GM23338 (cell line): Measurements from ENCODE around the gene ACBD4. TPM values are rescaled to one million over a fixed set of nuclear protein-coding genes. Genes with fewer than 3 reads are reported as not detected.

Experiments
- ATAC-seq: fragments of 200-7000 bp; cut with Tn5 transposase; 3 replicates; pipeline ENCODE4 v1.9.1; 2020
- DNase-seq: peaks from one replicate; pipeline ENCODE4 v3.0.0-alpha.2; 2015; ENCODE audit warnings: low spot score
- H2AFZ ChIP-seq: fragments of 200-600 bp; sonication (generic); 2 replicates; pipeline ENCODE4 v1.8.0; 2016; ENCODE audit warnings: antibody characterized with exemption, mild to moderate bottlenecking, moderate library complexity
- H3F3A ChIP-seq: fragments of 200-600 bp; sonication (generic); replicated peaks from 2 replicates; pipeline ENCODE4 v1.8.0; 2017; ENCODE audit warnings: antibody characterized with exemption, mixed run types, low read depth
- H3K27ac ChIP-seq: fragments of 200-600 bp; sonication (generic); 2 replicates; pipeline ENCODE4 v1.6.1; 2016; ENCODE audit warnings: low read depth
- H3K27me3 ChIP-seq: fragments of 200-600 bp; sonication (generic); 2 replicates; pipeline ENCODE4 v1.8.0; 2016; ENCODE audit warnings: mild to moderate bottlenecking, mixed run types, moderate library complexity; ENCODE audit not compliant: insufficient read depth
- H3K36me3 ChIP-seq: fragments of 200-600 bp; sonication (generic); 2 replicates; pipeline ENCODE4 v1.8.0; 2016; ENCODE audit warnings: mild to moderate bottlenecking; ENCODE audit not compliant: insufficient read depth
- H3K4me1 ChIP-seq: fragments of 200-600 bp; sonication (generic); 2 replicates; pipeline ENCODE4 v1.8.0; 2016; ENCODE audit warnings: mild to moderate bottlenecking, moderate library complexity; ENCODE audit not compliant: insufficient read depth
- H3K4me2 ChIP-seq: fragments of 200-600 bp; sonication (generic); 2 replicates; pipeline ENCODE4 v1.7.1; 2017; ENCODE audit warnings: mixed run types
- H3K4me3 ChIP-seq: fragments of 200-600 bp; sonication (generic); 2 replicates; pipeline ENCODE4 v1.6.1; 2016; ENCODE audit warnings: mixed run types
- H3K79me2 ChIP-seq: fragments of 200-600 bp; sonication (generic); replicated peaks from 2 replicates; pipeline ENCODE4 v1.8.0; 2017; ENCODE audit warnings: mild to moderate bottlenecking; ENCODE audit not compliant: insufficient read depth
- H3K9me2 ChIP-seq: fragments of 200-600 bp; sonication (generic); 2 replicates; pipeline ENCODE4 v1.8.0; 2017; ENCODE audit not compliant: insufficient read depth
- H4K20me1 ChIP-seq: fragments of 200-600 bp; sonication (generic); replicated peaks from 2 replicates; pipeline ENCODE4 v1.8.0; 2017; ENCODE audit warnings: mild to moderate bottlenecking; ENCODE audit not compliant: insufficient read depth
- H3K27ac Mint-ChIP-seq: 2 replicates; pipeline ENCODE4 v1.8.0; 2020; ENCODE audit warnings: inconsistent platforms, mild to moderate bottlenecking, moderate library complexity, mixed read lengths
- H3K27me3 Mint-ChIP-seq: 3 replicates; pipeline ENCODE4 v1.8.0; 2022; ENCODE audit warnings: low read depth, mild to moderate bottlenecking, moderate library complexity, mixed read lengths, inconsistent platforms; ENCODE audit not compliant: insufficient read depth, poor library complexity
- H3K36me3 Mint-ChIP-seq: 3 replicates; pipeline ENCODE4 v1.8.0; 2021; ENCODE audit warnings: low read depth, mild to moderate bottlenecking, inconsistent platforms, moderate library complexity, mixed read lengths
- H3K4me1 Mint-ChIP-seq: 3 replicates; pipeline ENCODE4 v1.8.0; 2020; ENCODE audit warnings: mild to moderate bottlenecking, inconsistent platforms, mixed read lengths
- H3K4me3 Mint-ChIP-seq: 3 replicates; pipeline ENCODE4 v1.8.0; 2021; ENCODE audit warnings: moderate library complexity, mild to moderate bottlenecking, inconsistent platforms, mixed read lengths
- H3K9me3 Mint-ChIP-seq: 3 replicates; pipeline ENCODE4 v1.8.0; 2020; ENCODE audit warnings: moderate library complexity, mild to moderate bottlenecking, inconsistent platforms, mixed read lengths
- CREB1 ChIP-seq: fragments of 250-450 bp; sonication (Bioruptor Pico); IDR thresholded peaks from 2 replicates; pipeline ENCODE4 v1.5.0; 2020; ENCODE audit warnings: low read depth, mild to moderate bottlenecking, moderate library complexity
- EZH2 ChIP-seq: fragments of 200-600 bp; sonication (generic); IDR thresholded peaks from one replicate; pipeline ENCODE4 v1.8.0; 2017; ENCODE audit warnings: antibody characterized with exemption, mild to moderate bottlenecking, low read depth; ENCODE audit not compliant: unreplicated experiment
- JUNB ChIP-seq: IDR thresholded peaks from one replicate; pipeline ENCODE4 v1.6.1; 2016; ENCODE audit warnings: antibody characterized with exemption; ENCODE audit not compliant: unreplicated experiment
- NANOG ChIP-seq: IDR thresholded peaks from 2 replicates; pipeline ENCODE4 v1.6.1; 2016; ENCODE audit warnings: antibody characterized with exemption, borderline replicate concordance
- POLR2AphosphoS5 ChIP-seq: IDR thresholded peaks from 2 replicates; pipeline ENCODE4 v1.6.1; 2016; ENCODE audit warnings: antibody characterized with exemption, low read depth
- ZNF114 ChIP-seq: fragments of 250-450 bp; sonication (Bioruptor Pico); IDR thresholded peaks from 2 replicates; pipeline ENCODE4 v1.5.0; 2020; ENCODE audit warnings: mild to moderate bottlenecking, moderate library complexity
- polyA plus RNA-seq: library from polyadenylated mRNA; unstranded; fragments of >200 nt; fragmentation: Nextera tagmentation; extraction: Ambion mirVana; gene quantifications from 2 replicates; pipeline ENCODE4 v1.2.1, GENCODE V29; 2016
- total RNA-seq: library from RNA; depleted of rRNA; stranded (reverse); fragments of >200 nt; shearing (Covaris generic); gene quantifications from 2 replicates; pipeline ENCODE4 v1.2.3, GENCODE V29; 2014
- TF ChIP-seq, protein P1 (sequence below): IDR thresholded peaks from one replicate; pipeline ENCODE4 v1.6.1; 2018; ENCODE audit warnings: antibody characterized with exemption; ENCODE audit not compliant: unreplicated experiment
- TF ChIP-seq, protein P2 (sequence below): fragments of 250-450 bp; sonication (Bioruptor Pico); IDR thresholded peaks from 2 replicates; pipeline ENCODE4 v1.5.0; 2020; ENCODE audit warnings: mild to moderate bottlenecking, moderate library complexity

The ACBD4 gene
- total and polyA plus RNA-seq, 2 experiments from 2014 or later, result 4.5 to 6.7 TPM

DNA sequence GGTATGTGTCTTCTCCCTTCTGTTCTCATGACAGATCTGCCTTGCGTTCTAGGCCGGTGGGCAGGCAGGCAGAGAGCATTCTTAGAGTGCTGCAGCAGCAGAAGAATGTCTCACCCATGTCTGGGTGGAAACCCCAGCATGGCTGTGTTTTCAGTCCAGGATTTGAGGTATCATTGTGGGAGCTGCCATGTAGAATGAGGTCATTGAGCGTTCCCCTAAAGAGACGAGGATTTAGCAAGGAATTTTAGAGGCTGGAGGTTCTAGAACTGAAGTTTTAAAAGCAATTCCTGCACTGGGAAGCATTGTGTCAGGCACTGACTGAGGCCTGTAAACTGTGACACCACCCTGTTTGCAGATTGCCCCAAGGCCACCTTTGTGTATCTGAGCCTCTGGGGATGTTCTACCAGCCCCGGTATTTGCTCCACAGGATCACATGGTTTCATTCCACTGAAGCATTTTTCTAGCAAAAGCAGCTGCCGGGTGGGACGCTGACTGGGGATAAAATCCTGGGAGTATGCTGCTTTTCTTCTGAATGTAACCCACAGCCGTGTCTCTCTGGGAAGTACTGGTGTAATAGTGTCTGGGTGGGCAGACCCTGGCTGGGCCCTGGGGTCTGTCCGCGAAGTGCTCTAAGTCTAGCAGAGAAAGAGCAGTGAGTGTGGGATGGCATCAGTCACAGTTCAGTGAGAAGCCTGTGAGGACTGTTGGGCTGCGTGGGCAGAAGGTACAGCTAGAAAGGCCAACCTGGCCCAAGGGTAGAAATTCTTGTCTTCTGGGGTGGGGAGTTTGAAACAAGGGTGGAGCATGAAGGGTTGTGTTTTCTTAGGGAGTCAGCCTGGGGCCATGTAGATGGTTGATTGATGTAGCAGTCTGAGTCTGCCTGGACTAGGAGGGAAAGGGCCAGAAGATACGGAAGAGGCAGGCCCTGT lies 33.3 kb upstream of the ACBD4 start:
- Mint-ChIP-seq H3K9me3 (no peaks in the 10 kb centered on the region; the same call in 2 of the 3 replicates), H3K4me1 (peaks cover 6% of the 10 kb centered on the region), H3K27ac (0 out of 2 replicates have a peak overlapping the region, but pooled peaks have one; percentile 52), H3K36me3 (peaks cover 85% of the 10 kb centered on the region), H3K27me3 (peaks cover 15% of the 10 kb centered on the region), H3K4me3 (no peak overlapping the region)
- DNase-seq, result no peak
- no peak for TF ChIP-seq JUNB
- peaks cover 59% of the 10 kb centered on the region for H3K36me3 ChIP-seq
- no peak overlapping the region for H2AFZ ChIP-seq
- no peak overlapping the region for H3K4me3 ChIP-seq
- peaks cover 19% of the 10 kb centered on the region for H4K20me1 ChIP-seq
- ATAC-seq, result no peak
- no peaks in the 10 kb centered on the region for H3K4me1 ChIP-seq
- H3K27ac ChIP-seq, result no peak overlapping the region
- H3K79me2 ChIP-seq, result no peaks in the 10 kb centered on the region
- no peaks in the 10 kb centered on the region for H3K9me2 ChIP-seq
- H3F3A ChIP-seq, result peaks cover 15% of the 10 kb centered on the region
- H3K27me3 ChIP-seq, result no peaks in the 10 kb centered on the region
- H3K4me2 ChIP-seq, result no peak overlapping the region

DNA sequence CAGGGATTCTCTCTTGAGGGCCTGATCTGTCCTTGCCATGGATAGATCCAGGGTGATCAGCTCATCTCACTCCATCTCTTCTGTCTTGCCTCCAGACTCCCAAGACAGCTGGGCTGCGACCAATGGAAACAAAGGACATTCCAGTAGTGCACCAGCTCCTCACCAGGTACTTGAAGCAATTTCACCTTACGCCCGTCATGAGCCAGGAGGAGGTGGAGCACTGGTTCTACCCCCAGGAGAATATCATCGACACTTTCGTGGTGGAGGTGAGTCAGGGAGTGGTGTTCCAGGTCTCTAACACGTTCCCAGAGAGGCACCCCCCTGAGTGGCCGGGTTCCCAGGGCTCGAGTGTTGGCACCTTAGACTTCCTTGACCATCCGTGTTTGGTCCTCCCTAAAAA lies 32.6 kb upstream of the ACBD4 start:
- Mint-ChIP-seq H3K27me3 (peaks cover 13% of the 10 kb centered on the region), H3K4me1 (peaks cover 6% of the 10 kb centered on the region), H3K4me3 (no peak overlapping the region), H3K27ac (no peak overlapping the region), H3K36me3 (peaks cover 84% of the 10 kb centered on the region), H3K9me3 (no peaks in the 10 kb centered on the region; the same call in 2 of the 3 replicates)
- Histone ChIP-seq H3K4me3 (no peak overlapping the region), H3K4me1 (no peaks in the 10 kb centered on the region), H3K27ac (no peak overlapping the region), H3K36me3 (peaks cover 52% of the 10 kb centered on the region), H2AFZ (no peak overlapping the region), H3K79me2 (no peaks in the 10 kb centered on the region), H3F3A (peaks cover 15% of the 10 kb centered on the region), H3K4me2 (no peak overlapping the region), H4K20me1 (peaks cover 18% of the 10 kb centered on the region), H3K9me2 (no peaks in the 10 kb centered on the region), H3K27me3 (no peaks in the 10 kb centered on the region)
- ATAC-seq, result no peak
- TF ChIP-seq ZNF114 (CRISPR knock-in tag) (no peak), POLR2AphosphoS5 (no peak), CREB1 (CRISPR knock-in tag) (no peak), EZH2 (no peak), NANOG (no peak)
- TF ChIP-seq, protein P1, sequence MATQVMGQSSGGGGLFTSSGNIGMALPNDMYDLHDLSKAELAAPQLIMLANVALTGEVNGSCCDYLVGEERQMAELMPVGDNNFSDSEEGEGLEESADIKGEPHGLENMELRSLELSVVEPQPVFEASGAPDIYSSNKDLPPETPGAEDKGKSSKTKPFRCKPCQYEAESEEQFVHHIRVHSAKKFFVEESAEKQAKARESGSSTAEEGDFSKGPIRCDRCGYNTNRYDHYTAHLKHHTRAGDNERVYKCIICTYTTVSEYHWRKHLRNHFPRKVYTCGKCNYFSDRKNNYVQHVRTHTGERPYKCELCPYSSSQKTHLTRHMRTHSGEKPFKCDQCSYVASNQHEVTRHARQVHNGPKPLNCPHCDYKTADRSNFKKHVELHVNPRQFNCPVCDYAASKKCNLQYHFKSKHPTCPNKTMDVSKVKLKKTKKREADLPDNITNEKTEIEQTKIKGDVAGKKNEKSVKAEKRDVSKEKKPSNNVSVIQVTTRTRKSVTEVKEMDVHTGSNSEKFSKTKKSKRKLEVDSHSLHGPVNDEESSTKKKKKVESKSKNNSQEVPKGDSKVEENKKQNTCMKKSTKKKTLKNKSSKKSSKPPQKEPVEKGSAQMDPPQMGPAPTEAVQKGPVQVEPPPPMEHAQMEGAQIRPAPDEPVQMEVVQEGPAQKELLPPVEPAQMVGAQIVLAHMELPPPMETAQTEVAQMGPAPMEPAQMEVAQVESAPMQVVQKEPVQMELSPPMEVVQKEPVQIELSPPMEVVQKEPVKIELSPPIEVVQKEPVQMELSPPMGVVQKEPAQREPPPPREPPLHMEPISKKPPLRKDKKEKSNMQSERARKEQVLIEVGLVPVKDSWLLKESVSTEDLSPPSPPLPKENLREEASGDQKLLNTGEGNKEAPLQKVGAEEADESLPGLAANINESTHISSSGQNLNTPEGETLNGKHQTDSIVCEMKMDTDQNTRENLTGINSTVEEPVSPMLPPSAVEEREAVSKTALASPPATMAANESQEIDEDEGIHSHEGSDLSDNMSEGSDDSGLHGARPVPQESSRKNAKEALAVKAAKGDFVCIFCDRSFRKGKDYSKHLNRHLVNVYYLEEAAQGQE, result no peak
- TF ChIP-seq, protein P2, sequence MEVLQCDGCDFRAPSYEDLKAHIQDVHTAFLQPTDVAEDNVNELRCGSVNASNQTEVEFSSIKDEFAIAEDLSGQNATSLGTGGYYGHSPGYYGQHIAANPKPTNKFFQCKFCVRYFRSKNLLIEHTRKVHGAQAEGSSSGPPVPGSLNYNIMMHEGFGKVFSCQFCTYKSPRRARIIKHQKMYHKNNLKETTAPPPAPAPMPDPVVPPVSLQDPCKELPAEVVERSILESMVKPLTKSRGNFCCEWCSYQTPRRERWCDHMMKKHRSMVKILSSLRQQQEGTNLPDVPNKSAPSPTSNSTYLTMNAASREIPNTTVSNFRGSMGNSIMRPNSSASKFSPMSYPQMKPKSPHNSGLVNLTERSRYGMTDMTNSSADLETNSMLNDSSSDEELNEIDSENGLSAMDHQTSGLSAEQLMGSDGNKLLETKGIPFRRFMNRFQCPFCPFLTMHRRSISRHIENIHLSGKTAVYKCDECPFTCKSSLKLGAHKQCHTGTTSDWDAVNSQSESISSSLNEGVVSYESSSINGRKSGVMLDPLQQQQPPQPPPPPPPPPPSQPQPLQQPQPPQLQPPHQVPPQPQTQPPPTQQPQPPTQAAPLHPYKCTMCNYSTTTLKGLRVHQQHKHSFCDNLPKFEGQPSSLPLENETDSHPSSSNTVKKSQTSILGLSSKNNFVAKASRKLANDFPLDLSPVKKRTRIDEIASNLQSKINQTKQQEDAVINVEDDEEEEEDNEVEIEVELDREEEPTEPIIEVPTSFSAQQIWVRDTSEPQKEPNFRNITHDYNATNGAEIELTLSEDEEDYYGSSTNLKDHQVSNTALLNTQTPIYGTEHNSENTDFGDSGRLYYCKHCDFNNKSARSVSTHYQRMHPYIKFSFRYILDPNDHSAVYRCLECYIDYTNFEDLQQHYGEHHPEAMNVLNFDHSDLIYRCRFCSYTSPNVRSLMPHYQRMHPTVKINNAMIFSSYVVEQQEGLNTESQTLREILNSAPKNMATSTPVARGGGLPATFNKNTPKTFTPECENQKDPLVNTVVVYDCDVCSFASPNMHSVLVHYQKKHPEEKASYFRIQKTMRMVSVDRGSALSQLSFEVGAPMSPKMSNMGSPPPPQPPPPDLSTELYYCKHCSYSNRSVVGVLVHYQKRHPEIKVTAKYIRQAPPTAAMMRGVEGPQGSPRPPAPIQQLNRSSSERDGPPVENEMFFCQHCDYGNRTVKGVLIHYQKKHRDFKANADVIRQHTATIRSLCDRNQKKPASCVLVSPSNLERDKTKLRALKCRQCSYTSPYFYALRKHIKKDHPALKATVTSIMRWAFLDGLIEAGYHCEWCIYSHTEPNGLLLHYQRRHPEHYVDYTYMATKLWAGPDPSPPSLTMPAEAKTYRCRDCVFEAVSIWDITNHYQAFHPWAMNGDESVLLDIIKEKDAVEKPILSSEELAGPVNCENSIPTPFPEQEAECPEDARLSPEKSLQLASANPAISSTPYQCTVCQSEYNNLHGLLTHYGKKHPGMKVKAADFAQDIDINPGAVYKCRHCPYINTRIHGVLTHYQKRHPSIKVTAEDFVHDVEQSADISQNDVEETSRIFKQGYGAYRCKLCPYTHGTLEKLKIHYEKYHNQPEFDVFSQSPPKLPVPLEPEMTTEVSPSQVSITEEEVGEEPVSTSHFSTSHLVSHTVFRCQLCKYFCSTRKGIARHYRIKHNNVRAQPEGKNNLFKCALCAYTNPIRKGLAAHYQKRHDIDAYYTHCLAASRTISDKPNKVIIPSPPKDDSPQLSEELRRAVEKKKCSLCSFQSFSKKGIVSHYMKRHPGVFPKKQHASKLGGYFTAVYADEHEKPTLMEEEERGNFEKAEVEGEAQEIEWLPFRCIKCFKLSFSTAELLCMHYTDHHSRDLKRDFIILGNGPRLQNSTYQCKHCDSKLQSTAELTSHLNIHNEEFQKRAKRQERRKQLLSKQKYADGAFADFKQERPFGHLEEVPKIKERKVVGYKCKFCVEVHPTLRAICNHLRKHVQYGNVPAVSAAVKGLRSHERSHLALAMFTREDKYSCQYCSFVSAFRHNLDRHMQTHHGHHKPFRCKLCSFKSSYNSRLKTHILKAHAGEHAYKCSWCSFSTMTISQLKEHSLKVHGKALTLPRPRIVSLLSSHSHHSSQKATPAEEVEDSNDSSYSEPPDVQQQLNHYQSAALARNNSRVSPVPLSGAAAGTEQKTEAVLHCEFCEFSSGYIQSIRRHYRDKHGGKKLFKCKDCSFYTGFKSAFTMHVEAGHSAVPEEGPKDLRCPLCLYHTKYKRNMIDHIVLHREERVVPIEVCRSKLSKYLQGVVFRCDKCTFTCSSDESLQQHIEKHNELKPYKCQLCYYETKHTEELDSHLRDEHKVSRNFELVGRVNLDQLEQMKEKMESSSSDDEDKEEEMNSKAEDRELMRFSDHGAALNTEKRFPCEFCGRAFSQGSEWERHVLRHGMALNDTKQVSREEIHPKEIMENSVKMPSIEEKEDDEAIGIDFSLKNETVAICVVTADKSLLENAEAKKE (CRISPR knock-in tag), result no peak
- DNase-seq, result no peak
